Panc1 (cell line): Measurements from ENCODE around the gene LMAN2L.

ENCODE experiments used
- CTCF ChIP-seq: fragments of 450-650 bp; IDR thresholded peaks from 2 replicates; pipeline ENCODE4 v1.5.1; 2017; ENCODE audit warnings: mild to moderate bottlenecking
- POLR2AphosphoS5 ChIP-seq: IDR thresholded peaks from 2 replicates; pipeline ENCODE4 v1.6.1; 2012; ENCODE audit warnings: mild to moderate bottlenecking, low read depth, low read length, moderate library complexity
- REST ChIP-seq, 2 experiments: IDR thresholded peaks; 2 replicates each; pipeline ENCODE4 v1.6.1; 2011 to 2012; ENCODE audit warnings: low read depth in 2 of 2, control low read depth in 1 of 2, low read length in 1 of 2, mild to moderate bottlenecking in 1 of 2, moderate library complexity in 1 of 2; ENCODE audit not compliant: insufficient read depth in 1 of 2
- SIN3A ChIP-seq: IDR thresholded peaks from 2 replicates; pipeline ENCODE4 v1.6.1; 2012; ENCODE audit warnings: low read depth, mild to moderate bottlenecking, low read length, moderate library complexity, borderline replicate concordance; ENCODE audit not compliant: insufficient read depth
- TCF7L2 ChIP-seq: IDR thresholded peaks from 2 replicates; pipeline ENCODE4 v1.6.1; 2011; ENCODE audit warnings: mild to moderate bottlenecking, low read depth, low read length, inconsistent platforms

- TF ChIP-seq CTCF (no peak), REST (IDR thresholded peaks at IDR 0.05; ENCODE audit: insufficient read depth in 1 of 2, low read depth in 2 of 2, low read length in 1 of 2) (no peak), TCF7L2 (no peak), POLR2AphosphoS5 (no peak), SIN3A (no peak)
Observed at GRCh38 chr2:96757477-96757860, 17.6 kb upstream of the LMAN2L start.
